ENCODE measurements around the gene DNLZ. TPM values are rescaled to one million over a fixed set of nuclear protein-coding genes. Genes with fewer than 3 reads are reported as not detected.

The DNLZ gene
- total and polyA plus RNA-seq, 9 of the 15 experiments (the other 6 are each of a cell fraction or from before 2014, with no cell fraction given): 0.17 to 44.6 (median 3.4) TPM

GRCh38 chr9:136358016-136358415, 5.5 kb downstream of the DNLZ start:
- TF ChIP-seq HNRNPL (IDR thresholded peaks at IDR 0.05; ENCODE audit: low read depth, low read length): 0 out of 2 replicates have a peak, but pooled peaks have one; percentile 29
- TF ChIP-seq RBFOX2 (IDR thresholded peaks at IDR 0.05; ENCODE audit: low read depth, low read length): 0 out of 2 replicates have a peak, but pooled peaks have one; percentile 0
- TF ChIP-seq SRSF3 (IDR thresholded peaks at IDR 0.05; ENCODE audit: insufficient read depth, low read length): no peak
- ATAC-seq (no peak), FAIRE-seq (no peak), DNase-seq (ENCODE audit: extremely low read depth in 1 of 4, low spot score in 3 of 4) (no peak)
- Histone ChIP-seq H3K36me3 (ENCODE audit: control insufficient read depth, insufficient read depth, low read length) (0 out of 3 replicates have a peak, but pooled peaks cover 5% of the 10 kb centered on the region), H2AFZ (ENCODE audit: low read depth, low read length) (no peak overlapping the region), H3K79me2 (ENCODE audit: control insufficient read depth, insufficient read depth, low read length) (no peaks in the 10 kb centered on the region; the same call in 2 of the 3 replicates), H3K9me3 (replicated peaks; ENCODE audit: control insufficient read depth, insufficient read depth, low read depth, low read length) (no peaks in the 10 kb centered on the region), H3K27ac (ENCODE audit: extremely low read depth, low read depth, low read length) (no peak overlapping the region), H3K9me1 (ENCODE audit: control insufficient read depth, insufficient read depth, low read length) (no peaks in the 10 kb centered on the region), H3K4me1 (replicated peaks in 1 of 2; ENCODE audit: control insufficient read depth in 2 of 2, insufficient read depth in 2 of 2, low read length in 2 of 2) (peaks cover 7 to 94% of the 10 kb centered on the region in 2 experiments; a peak in 4 of 5 replicates), H3K27me3 (ENCODE audit: control insufficient read depth in 2 of 2, insufficient read depth in 2 of 2, low read length in 2 of 2) (no peaks in the 10 kb centered on the region), H3K4me3 (no peak overlapping the region), H3K4me2 (ENCODE audit: insufficient read depth, low read length) (no peak overlapping the region), H4K20me1 (replicated peaks; ENCODE audit: control insufficient read depth, insufficient read depth, low read length) (no peaks in the 10 kb centered on the region; the same call in 1 of the 2 replicates), H3K9ac (ENCODE audit: insufficient read depth in 1 of 2, low read depth in 2 of 2, low read length in 2 of 2) (no peak overlapping the region)
- no TSS peak for BruUV-seq (replicated peaks)
- ChIA-PET CTCF (ENCODE audit: low intra/inter-chr PET ratio) (no interaction called here), POLR2A (interaction anchor here (1.8 kb wide), 1 partner anchor 10 kb away, joined by 4 read pairs; no protein-coding TSS in a partner anchor)
- WGBS (ENCODE audit: insufficient coverage, low coverage, missing lambda C conversion rate): 90% methylated on average over 21 of the region's 29 CpGs
- in situ Hi-C loops (cut with MboI): no loop called here
- intact Hi-C loops (cut with micrococcal nuclease): no loop called here

- no peaks in the 10 kb centered on the region for H3K9me1 ChIP-seq (ENCODE audit: control insufficient read depth, insufficient read depth, low read length)
- no peaks in the 10 kb centered on the region; the same call in 1 of the 2 replicates for H4K20me1 ChIP-seq (replicated peaks; ENCODE audit: control insufficient read depth, insufficient read depth, low read length)
- no peak overlapping the region for H3K4me3 ChIP-seq
- no peak overlapping the region for H2AFZ ChIP-seq (ENCODE audit: low read depth, low read length)
- ATAC-seq: no peak
- DNase-seq (ENCODE audit: extremely low read depth in 1 of 4, low spot score in 3 of 4): no peak
- FAIRE-seq: no peak
- H3K27ac ChIP-seq (ENCODE audit: extremely low read depth, low read depth, low read length): no peak overlapping the region
- ChIA-PET CTCF (ENCODE audit: low intra/inter-chr PET ratio) (no interaction called here), POLR2A (interaction anchor here (1.8 kb wide), 1 partner anchor 10 kb away, joined by 4 read pairs; no protein-coding TSS in a partner anchor)
- 87% methylated on average over 9 of the region's 22 CpGs for WGBS (ENCODE audit: insufficient coverage, low coverage, missing lambda C conversion rate)
- no peaks in the 10 kb centered on the region for H3K27me3 ChIP-seq (ENCODE audit: control insufficient read depth in 2 of 2, insufficient read depth in 2 of 2, low read length in 2 of 2)
- in situ Hi-C loops (cut with MboI): no loop called here
- no peak overlapping the region for H3K4me2 ChIP-seq (ENCODE audit: insufficient read depth, low read length)
- peaks cover 0 to 94% of the 10 kb centered on the region in 2 experiments; a peak in 4 of 5 replicates for H3K4me1 ChIP-seq (replicated peaks in 1 of 2; ENCODE audit: control insufficient read depth in 2 of 2, insufficient read depth in 2 of 2, low read length in 2 of 2)
- TF ChIP-seq MITF (IDR thresholded peaks at IDR 0.05) (no peak), THRB (CRISPR knock-in tag; conservative IDR thresholded peaks at IDR 0.05) (no peak), ZNF408 (CRISPR knock-in tag; IDR thresholded peaks at IDR 0.05; ENCODE audit: low read depth) (no peak), ZNF57 (CRISPR knock-in tag; IDR thresholded peaks at IDR 0.05) (no peak), POLR2G (IDR thresholded peaks at IDR 0.05; ENCODE audit: low read depth, low read length) (0 out of 2 replicates have a peak, but pooled peaks have one; percentile 5), HMGN3 (IDR thresholded peaks at IDR 0.05; ENCODE audit: borderline replicate concordance, extremely low read depth, insufficient read length, low read depth, low read length) (no peak)
- no TSS peak for BruUV-seq (replicated peaks)
- H3K36me3 ChIP-seq (ENCODE audit: control insufficient read depth, insufficient read depth, low read length): 0 out of 3 replicates have a peak, but pooled peaks cover 5% of the 10 kb centered on the region
- no peaks in the 10 kb centered on the region for H3K79me2 ChIP-seq (ENCODE audit: control insufficient read depth, insufficient read depth, low read length)
- no peaks in the 10 kb centered on the region for H3K9me3 ChIP-seq (replicated peaks; ENCODE audit: control insufficient read depth, insufficient read depth, low read depth, low read length)
- H3K9ac ChIP-seq (ENCODE audit: insufficient read depth in 1 of 2, low read depth in 2 of 2, low read length in 2 of 2): peak overlapping the region in 1 of 2 experiments; percentile 71; a peak in 1 of 4 replicates
- intact Hi-C loops (cut with micrococcal nuclease): no loop called here
Observed at GRCh38 chr9:136357202-136357725, 6.3 kb downstream of the DNLZ start.

Data from K562 (cell line).